NCI-H1092 treated with DMSO at 0.1 percent for 48 hours (cell line): ENCODE results near the gene ATP8B4.

ENCODE experiments used
- DNase-seq: peaks from one replicate; lab custom pipeline; 2025; lab: John Stamatoyannopoulos, UW

The ATP8B4 gene

GRCh38 chr15:49809894-49810609 is 309.0 kb downstream of the ATP8B4 start:
- no peak for DNase-seq

DNA sequence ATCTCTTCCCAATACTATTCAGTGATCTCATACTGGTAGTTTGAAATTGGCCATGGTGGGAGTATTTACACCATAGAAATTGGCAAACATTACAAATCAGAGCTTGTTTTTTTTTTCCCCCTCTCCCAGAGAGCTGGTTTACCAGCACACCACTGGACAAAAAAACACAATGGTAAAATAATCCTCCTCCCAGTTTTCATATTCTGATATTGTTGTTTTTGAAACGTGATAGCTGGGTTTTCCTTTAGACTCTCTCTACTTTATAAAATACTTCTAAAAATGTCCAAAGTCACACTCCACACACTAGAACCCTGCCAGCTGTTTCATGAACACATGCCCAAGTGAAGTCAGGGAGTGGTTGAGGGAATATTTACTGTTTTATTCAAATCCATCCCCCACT is 310.7 kb downstream of the ATP8B4 start:
- DNase-seq, result no peak
